K562 treated with DMSO at 1 percent for 4 hours (cell line): ENCODE measurements around the gene RPH3AL. TPM values are rescaled to one million over a fixed set of nuclear protein-coding genes. Genes with fewer than 3 reads are reported as not detected.

Source experiments
- total RNA-seq: library from RNA; unstranded; fragments of 300-600 nt; gene quantifications from 2 replicates; pipeline ENCODE4 v1.2.3, GENCODE V29; 2022; ENCODE audit not compliant: insufficient read depth

The RPH3AL gene, protein sequence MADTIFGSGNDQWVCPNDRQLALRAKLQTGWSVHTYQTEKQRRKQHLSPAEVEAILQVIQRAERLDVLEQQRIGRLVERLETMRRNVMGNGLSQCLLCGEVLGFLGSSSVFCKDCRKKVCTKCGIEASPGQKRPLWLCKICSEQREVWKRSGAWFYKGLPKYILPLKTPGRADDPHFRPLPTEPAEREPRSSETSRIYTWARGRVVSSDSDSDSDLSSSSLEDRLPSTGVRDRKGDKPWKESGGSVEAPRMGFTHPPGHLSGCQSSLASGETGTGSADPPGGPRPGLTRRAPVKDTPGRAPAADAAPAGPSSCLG
- total RNA-seq, result 0.96 and 5.2 TPM in 2 replicates

DNA sequence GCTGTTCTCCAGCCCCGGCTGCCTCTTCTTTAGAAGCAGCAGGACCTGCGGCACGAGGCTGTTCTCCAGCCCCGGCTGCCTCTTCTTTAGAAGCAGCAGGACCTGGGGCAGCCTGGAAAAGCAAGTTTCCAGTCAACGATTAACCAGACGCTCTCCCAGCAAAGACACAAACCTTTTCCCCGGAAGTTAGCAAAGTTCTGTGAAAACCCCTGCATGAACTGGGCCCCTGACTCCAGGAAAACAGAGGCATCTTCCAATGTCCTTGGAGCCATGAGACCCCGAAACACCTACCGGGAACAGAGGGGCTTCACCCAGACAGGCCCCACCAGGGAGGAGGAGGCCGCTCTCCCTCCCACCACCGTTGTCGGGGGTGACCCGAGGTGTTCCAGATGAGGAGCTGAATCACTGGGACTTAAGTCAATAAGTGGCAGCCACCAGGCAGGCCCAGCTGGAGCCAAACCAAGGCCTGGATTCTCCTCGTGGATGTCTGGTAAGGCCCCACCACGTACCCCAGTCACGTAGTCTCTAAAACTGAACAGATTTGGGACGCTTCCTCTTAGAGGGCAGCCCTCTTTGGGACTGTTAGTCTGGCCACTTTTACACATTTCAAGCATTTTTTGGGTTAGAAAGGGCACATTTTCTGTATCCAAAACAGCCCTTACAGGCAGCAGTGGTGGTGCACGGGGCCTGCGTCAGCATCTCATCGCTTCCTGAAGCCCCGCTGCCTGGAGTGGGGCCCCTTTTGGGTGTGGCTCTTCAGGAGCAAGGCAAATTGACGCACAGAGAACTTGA, at the start of gene RPH3AL:
RPH3AL (minus strand) TSS at position 387 of the 792 bp plus-strand sequence. CDS start 25,264 bp downstream, outside the sequence.

DNA sequence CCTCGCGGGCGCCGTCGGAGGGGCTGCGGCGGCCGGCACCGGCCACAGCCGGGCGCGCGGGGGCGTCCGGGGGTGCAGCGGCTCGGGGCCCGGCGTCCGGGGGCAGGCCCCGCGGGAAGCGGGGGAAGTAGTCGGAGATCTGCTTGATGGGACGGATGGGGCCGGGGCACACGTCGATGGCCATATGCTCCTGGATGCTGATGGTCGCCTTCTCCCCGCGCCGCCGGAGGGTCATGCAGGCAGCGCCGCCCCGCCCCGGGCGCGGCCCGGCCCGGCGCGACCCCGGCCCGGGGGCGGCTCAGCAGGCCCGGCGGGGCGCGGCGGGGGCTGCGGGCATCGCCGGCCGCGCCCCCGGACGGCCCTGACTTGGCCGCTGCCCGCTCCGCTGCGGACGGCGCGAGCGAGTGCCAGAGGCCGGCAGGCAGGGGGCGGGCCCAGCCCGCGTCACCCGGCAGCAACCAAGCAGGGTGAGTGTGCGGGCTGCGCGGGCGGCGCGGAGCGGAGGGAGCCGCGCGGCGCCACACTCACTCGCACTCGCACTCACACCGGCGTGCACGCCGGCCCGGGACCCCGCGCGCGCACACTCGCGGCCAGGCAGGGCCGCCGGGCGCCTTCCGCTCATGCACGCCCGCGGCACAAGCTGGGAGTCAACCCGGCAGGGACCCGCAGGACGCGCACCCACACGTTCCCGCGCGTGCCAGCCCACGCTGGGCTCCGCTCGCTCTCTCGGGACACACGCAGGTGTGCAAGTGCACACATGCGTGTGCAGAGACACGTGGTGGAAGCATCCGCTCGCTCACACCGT, 171.2 kb downstream of the RPH3AL start, which contains the start of gene DOC2B:
DOC2B (minus strand) TSS at position 406 of the 805 bp plus-strand sequence; CDS start at position 235, 171 bp downstream.

Other genes starting within 250 kb of the RPH3AL start
- gene SCGB1C2, start 215.2 kb downstream of the RPH3AL start, total RNA-seq, result not detected in 2 replicates
- gene DOC2B, start 171.2 kb downstream of the RPH3AL start, total RNA-seq, result not detected in 2 replicates
- 6.5 and 6.9 TPM in 2 replicates for gene RFLNB, start 93.1 kb upstream of the RPH3AL start, total RNA-seq